Calu3 (cell line): Measurements from ENCODE around the gene RPS18. TPM values are rescaled to one million over a fixed set of nuclear protein-coding genes. Genes with fewer than 3 reads are reported as not detected.

Experiments used
- BruUV-seq: library from RNA; stranded (reverse); fragments of 400-500 nt; replicated peaks from 2 replicates; lab custom pipeline; 2021; lab: Mats Ljungman, UMichigan
- CTCF ChIA-PET: fragments of 300-600 bp; sonication (Branson Sonifier 250); formaldehyde crosslinking; loops from one replicate; lab custom pipeline; 2022; ENCODE audit warnings: antibody characterized with exemption; lab: Charles Lee
- DNase-seq: peaks from one replicate; pipeline ENCODE4 v3.0.0; 2022
- H3K27ac Mint-ChIP-seq: one replicate; pipeline ENCODE4 v1.8.0; 2022; ENCODE audit warnings: mixed read lengths; ENCODE audit not compliant: unreplicated experiment
- H3K27me3 Mint-ChIP-seq: one replicate; pipeline ENCODE4 v1.8.0; 2022; ENCODE audit warnings: mixed read lengths; ENCODE audit not compliant: unreplicated experiment
- H3K36me3 Mint-ChIP-seq: one replicate; pipeline ENCODE4 v1.8.0; 2022; ENCODE audit warnings: mild to moderate bottlenecking, moderate library complexity, mixed read lengths; ENCODE audit not compliant: insufficient read depth, unreplicated experiment
- H3K4me1 Mint-ChIP-seq: one replicate; pipeline ENCODE4 v1.8.0; 2022; ENCODE audit warnings: mild to moderate bottlenecking, low read depth, mixed read lengths; ENCODE audit not compliant: unreplicated experiment
- H3K4me3 Mint-ChIP-seq: one replicate; pipeline ENCODE4 v1.8.0; 2022; ENCODE audit warnings: mild to moderate bottlenecking, low read depth, moderate library complexity, mixed read lengths; ENCODE audit not compliant: unreplicated experiment
- H3K9me3 Mint-ChIP-seq: one replicate; pipeline ENCODE4 v1.8.0; 2022; ENCODE audit warnings: low read depth, mixed read lengths; ENCODE audit not compliant: unreplicated experiment
- intact Hi-C: fragments of 100-400 bp; cut with micrococcal nuclease; formaldehyde crosslinking; loops from one replicate; pipeline ENCODE4 v1.10.0; 2022; ENCODE audit not compliant: unreplicated experiment
- microRNA-seq: library from miRNA; unstranded; fragments of <30 nt; microRNA quantifications from one replicate; pipeline ENCODE4 v1.2.0, GENCODE V29; 2022
- total RNA-seq: library from RNA; stranded (reverse); gene quantifications from 2 replicates; pipeline ENCODE4 v1.2.3, GENCODE V29; 2022
- TF ChIP-seq, protein P1 (sequence below): fragments of 200-600 bp; IDR thresholded peaks from one replicate; pipeline ENCODE4 v1.8.0; 2022; ENCODE audit warnings: antibody characterized with exemption; ENCODE audit not compliant: unreplicated experiment

RPS18 gene
- total RNA-seq, 1 experiment from 2014 or later = 2,688 TPM

DNA sequence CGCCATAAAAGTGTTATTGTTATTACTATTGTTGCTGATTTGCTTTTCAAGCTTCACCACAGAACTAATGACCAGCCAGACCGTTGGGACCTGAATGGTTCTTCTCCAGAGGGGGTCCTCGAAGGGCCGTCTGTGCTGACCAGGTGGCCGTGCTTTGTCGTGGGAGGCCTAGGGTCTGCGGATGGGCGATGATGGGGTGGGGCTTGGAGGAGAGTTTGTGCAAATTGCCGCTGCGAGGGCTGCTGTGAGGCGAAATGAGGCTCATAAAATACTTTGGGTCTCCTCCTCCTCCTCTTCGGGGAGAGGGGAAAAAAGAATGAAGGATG is 51.7 kb downstream of the RPS18 start:
- H3K27ac Mint-ChIP-seq = peak overlapping the region; percentile 95
- TF ChIP-seq, protein P1, sequence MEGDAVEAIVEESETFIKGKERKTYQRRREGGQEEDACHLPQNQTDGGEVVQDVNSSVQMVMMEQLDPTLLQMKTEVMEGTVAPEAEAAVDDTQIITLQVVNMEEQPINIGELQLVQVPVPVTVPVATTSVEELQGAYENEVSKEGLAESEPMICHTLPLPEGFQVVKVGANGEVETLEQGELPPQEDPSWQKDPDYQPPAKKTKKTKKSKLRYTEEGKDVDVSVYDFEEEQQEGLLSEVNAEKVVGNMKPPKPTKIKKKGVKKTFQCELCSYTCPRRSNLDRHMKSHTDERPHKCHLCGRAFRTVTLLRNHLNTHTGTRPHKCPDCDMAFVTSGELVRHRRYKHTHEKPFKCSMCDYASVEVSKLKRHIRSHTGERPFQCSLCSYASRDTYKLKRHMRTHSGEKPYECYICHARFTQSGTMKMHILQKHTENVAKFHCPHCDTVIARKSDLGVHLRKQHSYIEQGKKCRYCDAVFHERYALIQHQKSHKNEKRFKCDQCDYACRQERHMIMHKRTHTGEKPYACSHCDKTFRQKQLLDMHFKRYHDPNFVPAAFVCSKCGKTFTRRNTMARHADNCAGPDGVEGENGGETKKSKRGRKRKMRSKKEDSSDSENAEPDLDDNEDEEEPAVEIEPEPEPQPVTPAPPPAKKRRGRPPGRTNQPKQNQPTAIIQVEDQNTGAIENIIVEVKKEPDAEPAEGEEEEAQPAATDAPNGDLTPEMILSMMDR = no peak
- BruUV-seq = no TSS peak
- no peak for DNase-seq
- peaks cover 58% of the 10 kb centered on the region for H3K36me3 Mint-ChIP-seq
- intact Hi-C loops = no loop called here
- H3K27me3 Mint-ChIP-seq = no peaks in the 10 kb centered on the region
- H3K4me1 Mint-ChIP-seq = peaks cover 51% of the 10 kb centered on the region
- H3K9me3 Mint-ChIP-seq = no peaks in the 10 kb centered on the region
- H3K4me3 Mint-ChIP-seq = peak overlapping the region; percentile 93
- CTCF ChIA-PET = interaction anchor here (0.7 kb wide), 1 partner anchor 20 kb away, joined by 3 read pairs; no protein-coding TSS in a partner anchor

DNA sequence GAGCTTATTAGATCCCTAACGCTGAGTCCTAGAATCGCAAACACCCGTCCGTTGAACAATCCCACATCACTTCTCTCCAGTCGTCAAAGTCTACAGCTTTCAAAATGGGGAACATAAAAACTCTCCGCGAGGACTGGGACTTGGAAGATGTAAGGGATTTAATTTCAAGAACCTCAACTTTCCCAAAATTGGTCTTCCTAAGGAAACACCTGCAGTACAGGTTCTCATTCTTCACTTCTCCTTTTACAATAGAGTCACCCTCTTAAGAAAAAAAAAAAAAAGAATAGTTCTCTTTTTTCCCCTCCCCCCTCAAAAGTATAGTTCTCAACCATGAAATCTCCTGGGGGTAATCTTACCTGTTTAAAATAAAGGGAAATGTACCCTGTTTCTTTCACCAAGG is 52.2 kb downstream of the RPS18 start:
- CTCF ChIA-PET = interaction anchor here (0.7 kb wide), 1 partner anchor 20 kb away, joined by 3 read pairs; no protein-coding TSS in a partner anchor
- peaks cover 46% of the 10 kb centered on the region for H3K4me1 Mint-ChIP-seq
- H3K27ac Mint-ChIP-seq = peak overlapping the region; percentile 95
- no peaks in the 10 kb centered on the region for H3K27me3 Mint-ChIP-seq
- H3K9me3 Mint-ChIP-seq = no peaks in the 10 kb centered on the region
- TF ChIP-seq, protein P1 = no peak
- H3K4me3 Mint-ChIP-seq = peak overlapping the region; percentile 93
- DNase-seq = no peak
- BruUV-seq = no TSS peak
- peaks cover 53% of the 10 kb centered on the region for H3K36me3 Mint-ChIP-seq
- intact Hi-C loops = no loop called here

Small RNAs within 50 kb of the gene (microRNA-seq; reads per million reads assigned to microRNA genes)
- 3.2 reads per million for gene MIR6834
- not detected for gene MIR6873

Other genes with a start within 250 kb of the RPS18 start
- 29.2 and 46.4 TPM in 2 replicates for gene HLA-DPA1, start 198.4 kb upstream of the RPS18 start, total RNA-seq
- gene HLA-DPB1, start 196.1 kb upstream of the RPS18 start, total RNA-seq = 12.0 and 18.3 TPM in 2 replicates
- gene COL11A2, start 79.6 kb upstream of the RPS18 start, total RNA-seq = 1.8 TPM in 2 replicates
- 78.2 and 78.3 TPM in 2 replicates for gene RXRB, start 71.4 kb upstream of the RPS18 start, total RNA-seq
- gene SLC39A7, start 71.2 kb upstream of the RPS18 start, total RNA-seq = 188 and 201 TPM in 2 replicates
- gene HSD17B8, start 67.4 kb upstream of the RPS18 start, total RNA-seq = 40.4 and 41.7 TPM in 2 replicates
- gene RING1, start 63.6 kb upstream of the RPS18 start, total RNA-seq = 53.9 and 58.9 TPM in 2 replicates
- 99.7 and 104 TPM in 2 replicates for gene VPS52, start 199 bp upstream of the RPS18 start, total RNA-seq
- gene B3GALT4, start 5.0 kb downstream of the RPS18 start, total RNA-seq = 18.2 and 21.6 TPM in 2 replicates
- 124 and 125 TPM in 2 replicates for gene WDR46, start 17.2 kb downstream of the RPS18 start, total RNA-seq
- gene PFDN6, start 17.5 kb downstream of the RPS18 start, total RNA-seq = 141 and 168 TPM in 2 replicates
- gene RGL2, start 26.9 kb downstream of the RPS18 start, total RNA-seq = 138 and 154 TPM in 2 replicates
- gene TAPBP, start 42.0 kb downstream of the RPS18 start, total RNA-seq = 443 and 488 TPM in 2 replicates
- 22.6 and 26.4 TPM in 2 replicates for gene ZBTB22, start 45.7 kb downstream of the RPS18 start, total RNA-seq
- gene DAXX, start 50.9 kb downstream of the RPS18 start, total RNA-seq = 86.3 and 86.6 TPM in 2 replicates
- gene KIFC1, start 119.7 kb downstream of the RPS18 start, total RNA-seq = 105 and 140 TPM in 2 replicates
- 62.4 and 68.3 TPM in 2 replicates for gene PHF1, start 138.9 kb downstream of the RPS18 start, total RNA-seq
- gene CUTA, start 146.0 kb downstream of the RPS18 start, total RNA-seq = 170 and 172 TPM in 2 replicates
- gene SYNGAP1, start 148.0 kb downstream of the RPS18 start, total RNA-seq = 18.8 and 24.9 TPM in 2 replicates
- gene ZBTB9, start 182.5 kb downstream of the RPS18 start, total RNA-seq = 18.1 and 20.0 TPM in 2 replicates